ENCODE measurements around the gene MPEG1.

Gene MPEG1

GRCh38 chr11:59187035-59187434 is 25.7 kb downstream of the MPEG1 start:
- no peak for DNase-seq

GRCh38 chr11:59186130-59186594 is 26.6 kb downstream of the MPEG1 start:
- DNase-seq, result peak in 5 of 14 donors; percentile 34 to 49 (median 39)

DNA sequence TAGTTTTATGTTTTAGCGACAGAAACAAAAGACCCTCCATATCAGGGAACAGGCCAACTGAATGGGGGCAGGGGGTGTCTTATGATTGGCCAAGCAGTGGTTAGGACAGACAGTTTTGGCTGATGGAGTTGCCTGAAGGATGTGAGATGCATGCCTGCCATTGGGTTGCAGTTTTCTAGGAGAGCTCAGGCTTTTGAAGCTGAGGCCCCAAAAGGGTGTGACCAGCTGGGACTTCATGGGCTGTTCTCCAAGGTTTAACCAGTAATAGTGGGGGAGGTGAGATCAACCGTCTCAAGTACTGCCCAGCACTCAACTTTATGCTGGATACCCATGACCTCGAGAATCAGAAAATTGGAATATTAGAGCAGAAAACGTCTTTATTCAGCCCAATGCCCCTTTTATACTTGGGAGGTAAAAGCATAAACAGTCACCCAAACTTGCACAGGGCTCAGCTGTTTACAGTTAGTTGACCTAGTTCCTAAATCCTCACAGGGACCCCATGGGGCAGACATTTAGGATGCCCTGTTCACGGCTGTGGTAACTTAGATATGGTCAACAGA is 27.3 kb downstream of the MPEG1 start:
- no peak for DNase-seq

GRCh38 chr11:59184691-59185339 is 27.9 kb downstream of the MPEG1 start:
- DNase-seq, result peak in 1 of 14 donors; percentile 25

DNA sequence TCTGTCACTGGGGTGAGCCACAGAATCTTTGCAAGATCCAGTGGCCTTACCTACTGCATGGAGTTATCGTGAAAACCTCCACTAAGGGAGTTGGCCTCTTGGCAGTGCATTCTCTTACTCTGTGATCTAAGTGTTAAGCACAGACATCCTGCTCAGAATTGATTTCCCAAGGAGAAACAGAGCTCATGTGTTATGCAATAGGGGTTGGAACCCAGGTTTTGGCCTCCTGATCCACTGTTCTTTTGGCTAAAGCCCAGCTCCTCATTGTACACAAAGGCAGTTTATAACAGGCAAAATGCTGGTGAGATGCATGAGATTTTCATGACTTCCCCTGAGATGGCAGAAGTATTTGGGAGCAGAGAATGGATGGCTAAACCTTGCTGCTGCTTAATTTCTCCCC is 29.0 kb downstream of the MPEG1 start:
- DNase-seq, result no peak

- no peak for DNase-seq
Measured at GRCh38 chr11:59182457-59183151, 30.1 kb downstream of the MPEG1 start.

DNA sequence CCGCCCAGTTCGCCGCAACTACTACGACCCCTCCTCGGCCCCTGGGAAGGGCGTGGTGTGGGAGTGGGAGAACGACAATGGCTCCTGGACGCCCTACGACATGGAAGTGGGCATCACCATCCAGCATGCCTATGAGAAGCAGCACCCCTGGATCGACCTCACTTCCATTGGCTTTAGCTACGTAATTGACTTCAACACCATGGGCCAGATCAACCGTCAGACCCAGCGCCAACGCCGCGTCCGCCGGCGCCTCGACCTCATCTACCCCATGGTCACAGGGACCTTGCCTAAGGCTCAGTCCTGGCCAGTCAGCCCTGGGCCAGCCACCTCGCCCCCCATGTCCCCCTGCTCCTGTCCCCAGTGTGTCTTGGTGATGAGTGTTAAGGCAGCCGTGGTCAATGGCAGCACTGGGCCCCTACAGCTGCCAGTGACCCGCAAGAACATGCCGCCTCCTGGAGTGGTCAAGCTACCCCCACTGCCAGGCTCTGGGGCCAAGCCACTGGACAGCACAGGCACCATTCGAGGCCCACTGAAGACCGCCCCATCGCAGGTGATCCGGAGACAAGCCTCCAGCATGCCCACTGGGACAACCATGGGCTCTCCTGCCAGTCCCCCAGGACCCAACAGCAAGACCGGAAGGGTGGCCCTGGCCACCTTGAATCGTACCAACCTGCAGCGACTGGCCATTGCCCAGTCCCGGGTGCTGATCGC is 30.8 kb downstream of the MPEG1 start:
- no peak for DNase-seq

DNA sequence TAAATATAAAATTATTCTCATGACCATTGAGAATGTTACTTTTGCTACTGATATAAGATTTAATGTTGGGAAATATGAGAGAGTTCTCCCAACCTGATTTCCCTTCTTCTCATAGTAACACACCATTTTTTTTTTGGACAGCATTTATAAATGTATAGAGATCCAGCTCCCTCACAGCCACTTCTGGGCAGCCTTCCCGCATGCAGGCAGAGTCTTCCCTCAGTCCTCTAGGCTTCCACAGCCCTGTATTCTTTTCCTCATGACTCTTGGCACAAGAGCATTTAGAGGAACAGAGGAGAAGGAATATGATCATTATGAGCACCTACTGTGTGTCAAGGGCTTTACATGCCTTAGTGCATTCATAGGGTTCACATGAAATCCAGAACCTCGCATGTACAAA is 31.8 kb downstream of the MPEG1 start:
- no peak for DNase-seq

- peak in 8 of 14 donors; percentile 22 to 64 (median 44) for DNase-seq
Measured at GRCh38 chr11:59180168-59180776, 32.5 kb downstream of the MPEG1 start.

GRCh38 chr11:59179121-59179520 is 33.6 kb downstream of the MPEG1 start:
- no peak for DNase-seq

GRCh38 chr11:59178402-59178801 is 34.3 kb downstream of the MPEG1 start:
- DNase-seq, result no peak

DNA sequence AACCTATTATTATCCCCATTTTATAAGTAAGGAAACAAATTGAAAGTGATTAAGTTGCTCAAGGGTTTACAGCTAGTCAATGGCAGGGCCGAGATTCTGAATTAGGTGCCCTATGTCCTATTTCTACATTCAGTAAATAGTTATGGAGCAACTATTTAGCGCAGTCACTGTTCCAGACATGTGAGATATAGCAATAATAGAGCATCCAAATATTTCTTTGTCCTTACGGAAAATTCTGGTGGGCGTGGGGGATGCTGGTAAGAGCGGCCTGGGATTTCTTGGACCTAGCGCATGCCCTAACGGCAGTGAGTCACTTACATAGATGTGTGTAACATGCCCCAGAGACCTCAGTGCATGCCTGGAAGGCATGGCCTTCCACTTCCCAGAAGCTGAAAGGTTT is 36.4 kb downstream of the MPEG1 start:
- no peak for DNase-seq

DNA sequence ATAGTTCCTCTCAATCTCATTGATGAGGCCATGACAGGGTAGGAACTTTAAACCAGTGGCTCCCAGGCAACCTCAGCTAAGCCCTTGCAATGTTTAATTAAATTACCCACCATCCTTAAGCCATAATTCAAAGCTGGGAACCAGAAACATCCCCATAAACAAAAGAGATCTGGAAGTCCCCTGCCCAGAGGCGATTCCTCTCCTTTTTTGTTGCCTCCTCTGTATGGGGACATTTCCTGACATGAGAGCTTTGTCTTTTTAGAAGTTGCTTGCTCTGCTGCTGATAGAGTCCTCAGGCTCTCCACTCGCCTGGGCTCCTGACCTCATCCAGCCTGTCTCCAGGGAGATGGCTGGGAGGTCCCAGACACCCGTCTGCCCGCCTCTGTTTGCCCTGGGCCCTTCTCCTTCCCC is 37.6 kb downstream of the MPEG1 start:
- peak in 8 of 14 donors; percentile 30 to 68 (median 46) for DNase-seq

- DNase-seq, result peak in 5 of 14 donors; percentile 17 to 68 (median 41)
Measured at GRCh38 chr11:59174664-59175033, 38.1 kb downstream of the MPEG1 start.

DNA sequence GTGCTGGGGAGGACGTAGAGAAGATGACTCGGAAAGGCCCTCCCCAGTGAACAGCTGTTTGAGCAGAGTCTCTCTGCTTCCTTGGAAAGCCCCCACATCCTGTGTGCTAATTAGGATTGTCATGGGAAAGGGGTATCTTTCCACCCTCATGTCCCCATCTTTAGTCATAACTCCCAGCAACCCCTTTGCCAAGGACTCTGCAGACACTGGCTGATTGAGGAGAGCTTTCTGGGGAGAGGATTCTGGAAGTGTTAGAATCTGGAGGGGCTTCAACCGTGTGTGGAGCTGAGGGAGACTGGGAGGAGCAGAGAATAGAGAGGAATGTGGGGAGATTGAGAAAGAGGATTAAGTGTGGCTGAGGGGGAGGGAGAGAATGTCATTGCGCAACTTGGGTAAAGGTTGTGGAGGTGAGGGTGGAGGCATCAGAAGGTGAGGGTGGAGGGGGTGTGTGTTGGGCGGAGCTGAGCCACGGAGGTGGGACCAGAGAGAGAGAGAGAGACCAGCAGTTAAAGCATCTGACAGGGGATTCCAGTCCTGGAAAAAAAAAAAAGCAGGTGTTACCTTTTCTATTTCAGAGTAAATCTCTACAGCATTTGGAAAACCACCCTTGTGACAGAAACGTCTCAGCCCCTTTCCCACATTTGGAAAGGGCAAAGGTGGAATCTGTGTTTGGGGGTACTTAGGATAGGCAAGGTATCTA is 38.6 kb downstream of the MPEG1 start:
- DNase-seq, result no peak

DNA sequence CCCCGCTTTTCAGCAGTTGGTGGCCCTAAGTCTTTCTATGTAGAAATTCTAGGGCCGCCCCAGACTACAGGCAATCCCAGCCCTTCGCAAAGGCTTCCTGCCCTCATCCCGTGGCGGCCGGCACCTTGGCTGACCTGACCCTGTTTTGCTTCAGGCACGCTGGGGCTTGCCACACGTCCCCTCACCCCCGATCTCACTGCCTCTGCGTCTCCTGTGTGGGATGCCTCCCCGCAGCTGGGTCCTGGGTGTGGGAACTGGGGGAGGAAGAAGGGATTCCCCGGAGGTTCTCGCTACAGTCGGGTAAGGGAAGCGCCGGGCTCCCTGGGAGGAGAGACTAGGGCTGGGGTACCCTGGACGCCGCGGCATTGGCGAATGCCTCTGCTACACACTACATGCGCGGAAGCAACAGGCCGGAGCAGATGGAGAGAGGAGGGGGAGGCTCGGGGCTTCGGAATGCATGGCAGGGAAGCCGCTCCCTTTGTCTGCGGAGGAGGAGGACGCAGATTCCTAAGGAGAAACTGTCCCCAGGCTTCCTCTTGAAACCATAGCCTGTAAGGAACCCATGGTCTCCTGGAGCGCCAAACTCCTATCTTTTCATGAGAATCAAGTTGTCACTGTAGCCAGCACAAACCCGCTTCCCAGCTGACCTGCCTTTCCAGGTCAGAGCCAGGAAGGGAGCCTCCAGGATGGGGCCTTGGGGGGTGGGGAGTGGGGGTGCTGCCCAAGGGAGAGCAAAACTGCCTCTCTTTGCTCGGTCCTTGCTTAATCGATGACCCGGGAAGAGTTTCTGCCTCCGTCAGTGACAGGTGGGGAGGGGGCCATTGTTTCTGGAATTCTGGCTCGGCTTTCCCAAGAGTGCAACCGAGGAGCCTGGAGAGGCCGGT is 39.4 kb downstream of the MPEG1 start:
- DNase-seq, result peak in 10 of 14 donors; percentile 37 to 73 (median 60)

GRCh38 chr11:59172345-59173079 is 40.2 kb downstream of the MPEG1 start:
- DNase-seq, result peak in 4 of 14 donors; percentile 30 to 56 (median 48)

- peak; percentile 35 to 92 (median 85) for DNase-seq
Measured at GRCh38 chr11:59171508-59172322, 41.0 kb downstream of the MPEG1 start, which contains the start of gene DTX4. Gene DTX4 (plus strand): TSS chr11:59172132. CDS start chr11:59172596, 464 bp downstream.

GRCh38 chr11:59164028-59164427 is 48.7 kb downstream of the MPEG1 start:
- DNase-seq, result no peak
